HEK293 (cell line): ENCODE results near the gene CXCL16.
A peak's percentile ranks its signal among the peaks of the same experiment; 100 is the strongest.

ENCODE experiments used
- CTCF ChIA-PET: fragments of 350-600 bp; formaldehyde crosslinking; extraction: SDS; loops from one replicate; lab custom pipeline; 2021; ENCODE audit warnings: antibody characterized with exemption; lab: Yijun Ruan, JAX
- POLR2A ChIA-PET: fragments of 300-600 bp; formaldehyde crosslinking; extraction: SDS; loops from one replicate; lab custom pipeline; 2020; ENCODE audit warnings: antibody characterized with exemption, inconsistent platforms; lab: Yijun Ruan, JAX
- H3K27ac ChIP-seq: fragments of 200-500 bp; sonication (Bioruptor generic); 2 replicates; pipeline ENCODE4 v1.5.1; 2014; ENCODE audit warnings: low read depth, low read length, control low read depth, inconsistent platforms; ENCODE audit errors: extremely low read depth
- H3K36me3 ChIP-seq, 2 experiments: fragments of 200-500 bp in 1 of 2; sonication (Bioruptor generic) in 1 of 2; 1 replicate in 1 of 2; 2 replicates in 1 of 2; pipeline ENCODE4 v1.5.1; 2014 to 2017; ENCODE audit warnings: inconsistent platforms in 2 of 2, low read length in 2 of 2; ENCODE audit not compliant: control insufficient read depth in 2 of 2, insufficient read depth in 1 of 2
- H3K4me1 ChIP-seq: fragments of 200-500 bp; sonication (Bioruptor generic); 2 replicates; pipeline ENCODE4 v1.5.1; 2014; ENCODE audit warnings: mild to moderate bottlenecking, low read length, inconsistent platforms; ENCODE audit not compliant: control insufficient read depth, insufficient read depth
- H3K4me3 ChIP-seq: 2 replicates; pipeline ENCODE4 v1.5.1; 2011; ENCODE audit warnings: low read depth, mild to moderate bottlenecking, control low read depth, low read length, moderate library complexity
- H3K9me3 ChIP-seq: fragments of 200-500 bp; sonication (Bioruptor generic); 2 replicates; pipeline ENCODE4 v1.5.1; 2014; ENCODE audit warnings: low read depth, low read length, inconsistent platforms; ENCODE audit not compliant: control insufficient read depth, insufficient read depth
- EGR2 ChIP-seq: fragments of 450-650 bp; formaldehyde crosslinking; IDR thresholded peaks from 2 replicates; pipeline ENCODE4 v1.5.1; 2016; ENCODE audit warnings: low read depth, missing biosample characterization, missing genetic modification characterization
- HIC1 ChIP-seq: fragments of 450-650 bp; formaldehyde crosslinking; IDR thresholded peaks from 2 replicates; pipeline ENCODE4 v1.5.1; 2016; ENCODE audit warnings: missing biosample characterization, missing genetic modification characterization
- HOXC10 ChIP-seq: sonication (generic); formaldehyde crosslinking; IDR thresholded peaks from 2 replicates; pipeline ENCODE4 v1.8.1; 2023; ENCODE audit warnings: mild to moderate bottlenecking, missing genetic modification reagents
- KLF1 ChIP-seq: fragments of 450-650 bp; formaldehyde crosslinking; IDR thresholded peaks from 2 replicates; pipeline ENCODE4 v1.5.1; 2016; ENCODE audit warnings: missing biosample characterization, missing genetic modification characterization
- KLF17 ChIP-seq: fragments of 450-650 bp; formaldehyde crosslinking; IDR thresholded peaks from 2 replicates; pipeline ENCODE4 v1.5.1; 2016; ENCODE audit warnings: missing biosample characterization, missing genetic modification characterization
- ZNF223 ChIP-seq: fragments of 450-650 bp; formaldehyde crosslinking; IDR thresholded peaks from 2 replicates; pipeline ENCODE4 v1.5.1; 2016; ENCODE audit warnings: missing biosample characterization, missing genetic modification characterization
- ZNF513 ChIP-seq: fragments of 450-650 bp; IDR thresholded peaks from 2 replicates; pipeline ENCODE4 v1.5.1; 2018; ENCODE audit warnings: missing biosample characterization, missing genetic modification characterization
- ZNF518A ChIP-seq: fragments of 450-650 bp; formaldehyde crosslinking; conservative IDR thresholded peaks from 2 replicates; pipeline ENCODE4 v1.5.1; 2016; ENCODE audit warnings: low read depth, missing biosample characterization, missing genetic modification characterization
- ZNF768 ChIP-seq: fragments of 450-650 bp; formaldehyde crosslinking; IDR thresholded peaks from 2 replicates; pipeline ENCODE4 v1.5.1; 2018; ENCODE audit warnings: missing biosample characterization, mild to moderate bottlenecking, missing genetic modification characterization
- ZNF843 ChIP-seq: fragments of 450-650 bp; formaldehyde crosslinking; IDR thresholded peaks from 2 replicates; pipeline ENCODE4 v1.5.1; 2016; ENCODE audit warnings: missing biosample characterization, missing genetic modification characterization

CXCL16 gene

GRCh38 chr17:4742133-4742532, 2.4 kb upstream of the CXCL16 start:
- POLR2A ChIA-PET: interaction anchor here (0.6 kb wide), 1 partner anchor 129 kb away, joined by 6 read pairs; no protein-coding TSS in a partner anchor
- Histone ChIP-seq H3K36me3 (no peaks in the 10 kb centered on the region; a peak in 1 of 3 replicates), H3K4me3 (no peak overlapping the region), H3K27ac (no peak overlapping the region), H3K9me3 (no peaks in the 10 kb centered on the region), H3K4me1 (peaks cover 8% of the 10 kb centered on the region)
- CTCF ChIA-PET: interaction anchor here (1.1 to 1.7 kb wide), 2 partner anchors 10 to 14 kb away, joined by 3 to 5 read pairs; no protein-coding TSS in a partner anchor
- no peak for TF ChIP-seq HOXC10 (CRISPR knock-in tag)
- TF ChIP-seq ZNF768 (tag by site-specific recombination): no peak
- no peak for TF ChIP-seq EGR2 (tag by site-specific recombination)
- TF ChIP-seq HIC1: peak; percentile 23; the same call in 1 of the 2 replicates
- TF ChIP-seq ZNF518A (tag by site-specific recombination): no peak
- TF ChIP-seq, all 188 proteins: peak for 1

- H3K9me3 ChIP-seq: no peaks in the 10 kb centered on the region
- no peak for TF ChIP-seq KLF1
- no peak for TF ChIP-seq KLF17 (tag by site-specific recombination)
- TF ChIP-seq, all 188 proteins: peak for 0
- H3K36me3 ChIP-seq: no peaks in the 10 kb centered on the region; a peak in 1 of 3 replicates
- H3K4me3 ChIP-seq: no peak overlapping the region
- CTCF ChIA-PET: interaction anchor here (1.1 to 1.7 kb wide), 2 partner anchors 10 to 15 kb away, joined by 3 to 5 read pairs; no protein-coding TSS in a partner anchor
- POLR2A ChIA-PET: no interaction called here
- no peak overlapping the region for H3K27ac ChIP-seq
- peaks cover 8% of the 10 kb centered on the region for H3K4me1 ChIP-seq
These were observed 1.8 kb upstream of the CXCL16 start for GRCh38 chr17:4741544-4741943.

GRCh38 chr17:4740584-4740983, 856 bp upstream of the CXCL16 start:
- peaks cover 8% of the 10 kb centered on the region for H3K4me1 ChIP-seq
- no peaks in the 10 kb centered on the region for H3K9me3 ChIP-seq
- TF ChIP-seq ZNF513 (tag by site-specific recombination) (peak; percentile 92), ZNF843 (tag by site-specific recombination) (no peak), ZNF223 (peak; percentile 71; the same call in 1 of the 2 replicates)
- H3K27ac ChIP-seq: no peak overlapping the region
- H3K4me3 ChIP-seq: no peak overlapping the region
- ChIA-PET POLR2A (interaction anchor here (0.8 kb wide), 1 partner anchor 9 kb away, joined by 3 read pairs; the partner anchor contains the start of gene MED11), CTCF (interaction anchor here (0.6 kb wide), 1 partner anchor 22 kb away, joined by 4 read pairs; no protein-coding TSS in a partner anchor)
- no peaks in the 10 kb centered on the region; a peak in 1 of 3 replicates for H3K36me3 ChIP-seq
